HepG2 (cell line): ENCODE data around the gene S100A16. TPM values are rescaled to one million over a fixed set of nuclear protein-coding genes. Genes with fewer than 3 reads are reported as not detected.

Experiments used
- ATAC-seq: fragments of 200-7000 bp; cut with Tn5 transposase; 3 replicates; pipeline ENCODE4 v1.9.1; 2020; ENCODE audit warnings: mild to moderate bottlenecking, moderate library complexity
- BruUV-seq: library from RNA; stranded (reverse); fragments of 400-500 nt; replicated peaks from 2 replicates; lab custom pipeline; 2021; lab: Mats Ljungman, UMichigan
- CTCF ChIA-PET: fragments of 300-600 bp; formaldehyde crosslinking; extraction: SDS; loops from one replicate; lab custom pipeline; 2021; ENCODE audit warnings: low total read pairs, inconsistent platforms, low intra/inter-chr PET ratio; lab: Yijun Ruan, JAX
- POLR2A ChIA-PET: fragments of 350-600 bp; sonication (Branson Sonifier 250); formaldehyde crosslinking; loops from one replicate; lab custom pipeline; 2020; ENCODE audit warnings: antibody characterized with exemption, inconsistent platforms; lab: Yijun Ruan, JAX
- DNase-seq: peaks from one replicate; pipeline ENCODE4 v3.0.0-alpha.2; 2015; ENCODE audit warnings: low spot score
- FAIRE-seq: peaks from 3 replicates; lab custom pipeline; 2011; peaks lifted over from hg19 to GRCh38; lab: Jason Lieb, UNC
- H2AFZ ChIP-seq: one replicate; pipeline ENCODE4 v1.6.1; 2011; ENCODE audit warnings: low read length, inconsistent platforms
- H3K27ac ChIP-seq: fragments of 300-600 bp; 3 replicates; pipeline ENCODE4 v1.8.0; 2011; ENCODE audit warnings: mixed run types, mild to moderate bottlenecking, mixed read lengths, low read length, inconsistent platforms; ENCODE audit not compliant: insufficient read depth; ENCODE audit errors: extremely low read length
- H3K27me3 ChIP-seq, 2 experiments: fragments of 200-600 bp in 1 of 2; 2 replicates in 1 of 2; 3 replicates in 1 of 2; pipeline versions ENCODE4 v1.6.0 to v1.8.0; 2011; ENCODE audit warnings: low read length in 2 of 2, mild to moderate bottlenecking in 2 of 2, moderate library complexity in 2 of 2, inconsistent platforms in 1 of 2; ENCODE audit not compliant: insufficient read depth in 2 of 2, control insufficient read depth in 1 of 2
- H3K36me3 ChIP-seq, 2 experiments: fragments of 200-600 bp in 1 of 2; replicated peaks in 1 of 2; 2 replicates in 1 of 2; 3 replicates in 1 of 2; pipeline versions ENCODE4 v1.5.1 to v1.8.0; 2011; ENCODE audit warnings: low read length in 2 of 2, inconsistent platforms in 1 of 2; ENCODE audit not compliant: insufficient read depth in 2 of 2, control insufficient read depth in 1 of 2
- H3K4me1 ChIP-seq: 2 replicates; pipeline ENCODE4 v1.5.1; 2012; ENCODE audit warnings: low read length, inconsistent platforms; ENCODE audit not compliant: insufficient read depth
- H3K4me2 ChIP-seq: 2 replicates; pipeline ENCODE4 v1.6.0; 2011; ENCODE audit warnings: low read depth, low read length, inconsistent platforms
- H3K4me3 ChIP-seq, 3 experiments: fragments of 200-600 bp in 1 of 3; sonication (generic), shearing (Covaris generic) in 1 of 3; replicated peaks in 1 of 3; 2 replicates each; pipeline ENCODE4 v1.5.1; 2011 to 2016; ENCODE audit warnings: low read length in 3 of 3, inconsistent platforms in 2 of 3, low read depth in 2 of 3, mild to moderate bottlenecking in 2 of 3, control low read depth in 1 of 3, mixed read lengths in 1 of 3; ENCODE audit not compliant: insufficient read depth in 1 of 3
- H3K79me2 ChIP-seq: one replicate; pipeline ENCODE4 v1.6.1; 2011; ENCODE audit warnings: low read length, inconsistent platforms; ENCODE audit not compliant: insufficient read depth
- H3K9ac ChIP-seq: 2 replicates; pipeline ENCODE4 v1.6.0; 2011; ENCODE audit warnings: mild to moderate bottlenecking, low read depth, low read length, inconsistent platforms; ENCODE audit not compliant: insufficient read depth
- H3K9me3 ChIP-seq: 2 replicates; pipeline ENCODE4 v1.5.1; 2012; ENCODE audit warnings: mild to moderate bottlenecking, low read length
- H4K20me1 ChIP-seq: 2 replicates; pipeline ENCODE4 v1.6.0; 2011; ENCODE audit warnings: inconsistent platforms, mild to moderate bottlenecking, low read length, moderate library complexity; ENCODE audit not compliant: insufficient read depth
- CBFB ChIP-seq: sonication (generic); formaldehyde crosslinking; IDR thresholded peaks from 2 replicates; pipeline ENCODE4 v1.4.0; 2020; ENCODE audit warnings: missing genetic modification reagents
- CENPX ChIP-seq: sonication (generic); formaldehyde crosslinking; IDR thresholded peaks from 2 replicates; pipeline ENCODE4 v1.9.0; 2021; ENCODE audit warnings: mild to moderate bottlenecking, missing genetic modification reagents, moderate library complexity
- HNRNPL ChIP-seq: fragments of 200-400 bp; formaldehyde crosslinking; IDR thresholded peaks from 2 replicates; pipeline ENCODE4 v1.6.1; 2017; ENCODE audit warnings: mild to moderate bottlenecking, low read depth, low read length
- KDM6A ChIP-seq: IDR thresholded peaks from 2 replicates; pipeline ENCODE4 v1.6.1; 2016; ENCODE audit warnings: low read depth
- NFYC ChIP-seq: IDR thresholded peaks from 2 replicates; pipeline ENCODE4 v1.6.1; 2016; ENCODE audit warnings: missing genetic modification reagents, missing compliant biosample characterization
- RBFOX2 ChIP-seq: fragments of 200-400 bp; formaldehyde crosslinking; IDR thresholded peaks from 2 replicates; pipeline ENCODE4 v1.6.1; 2017; ENCODE audit warnings: low read depth, mild to moderate bottlenecking, low read length
- SOX5 ChIP-seq: IDR thresholded peaks from 2 replicates; pipeline ENCODE4 v1.6.1; 2016; ENCODE audit warnings: borderline replicate concordance
- SRSF9 ChIP-seq: fragments of 200-400 bp; formaldehyde crosslinking; IDR thresholded peaks from 2 replicates; pipeline ENCODE4 v1.6.1; 2018; ENCODE audit warnings: borderline replicate concordance, mild to moderate bottlenecking, low read depth, low read length; ENCODE audit not compliant: insufficient read depth, poor library complexity, severe bottlenecking
- SRY ChIP-seq: sonication (generic); formaldehyde crosslinking; IDR thresholded peaks from 2 replicates; pipeline ENCODE4 v1.8.0; 2022; ENCODE audit warnings: mild to moderate bottlenecking, missing genetic modification reagents
- ZNF251 ChIP-seq: sonication (generic); formaldehyde crosslinking; IDR thresholded peaks from 2 replicates; pipeline ENCODE4 v1.9.0; 2021; ENCODE audit warnings: mild to moderate bottlenecking, missing genetic modification reagents
- ZNF746 ChIP-seq: sonication (generic); formaldehyde crosslinking; IDR thresholded peaks from 2 replicates; pipeline ENCODE4 v1.8.0; 2022; ENCODE audit warnings: mild to moderate bottlenecking, missing genetic modification reagents
- ZNF781 ChIP-seq: sonication (generic); formaldehyde crosslinking; IDR thresholded peaks from 2 replicates; pipeline ENCODE4 v1.5.1; 2020; ENCODE audit warnings: borderline replicate concordance, mild to moderate bottlenecking, missing genetic modification reagents; ENCODE audit errors: not compliant biosample characterization
- WGBS: methylation state at CpG from one replicate; pipeline ENCODE4 v1.1.6; 2017; ENCODE audit warnings: low lambda C conversion rate; 5-methylcytosine and 5-hydroxymethylcytosine counted together
- in situ Hi-C: cut with HindIII; loops from 2 replicates; pipeline ENCODE4 v1.10.0; 2017; ENCODE audit warnings: low pct_unique_long_range_greater_than_20kb; ENCODE audit not compliant: extremely low pct_ligation_motif_present
- intact Hi-C: fragments of 100-400 bp; cut with micrococcal nuclease; formaldehyde crosslinking; loops from one replicate; pipeline ENCODE4 v1.10.0; 2022; ENCODE audit not compliant: unreplicated experiment
- polyA plus RNA-seq, 8 experiments: library from polyadenylated mRNA; depleted of rRNA in 3 of 8; stranded (reverse) in 7 of 8; unstranded in 1 of 8; fragments of >200 nt; fragmentation: Illumina TruSeq in 4 of 8; extraction: Trizol in 4 of 8; gene quantifications; 2 replicates each; pipeline versions ENCODE4 v1.2.1 to v1.2.3, GENCODE V29; 2011 to 2016; ENCODE audit warnings: low read depth in 4 of 8, missing spikeins in 1 of 8, mixed read lengths in 1 of 8; ENCODE audit not compliant: insufficient read depth in 1 of 8
- total RNA-seq, 5 experiments: library from RNA; depleted of rRNA; stranded (reverse); fragments of >200 nt; fragmentation: Illumina TruSeq; extraction: Trizol; gene quantifications; 2 replicates each; pipeline ENCODE4 v1.2.3, GENCODE V29; 2016; ENCODE audit warnings: low read depth in 1 of 5
- TF ChIP-seq, protein P1 (sequence below): sonication (generic); formaldehyde crosslinking; IDR thresholded peaks from 2 replicates; pipeline ENCODE4 v1.5.0; 2020; ENCODE audit warnings: missing genetic modification reagents, mild to moderate bottlenecking, borderline replicate concordance
- TF ChIP-seq, protein P2 (sequence below): sonication (generic); formaldehyde crosslinking; IDR thresholded peaks from 2 replicates; pipeline ENCODE4 v1.5.1; 2020; ENCODE audit warnings: mild to moderate bottlenecking, missing genetic modification reagents, borderline replicate concordance
- TF ChIP-seq, protein P3 (sequence below): sonication (generic); formaldehyde crosslinking; IDR thresholded peaks from 2 replicates; pipeline ENCODE4 v1.9.0; 2022; ENCODE audit warnings: low read depth, missing genetic modification reagents
- TF ChIP-seq, protein P4 (sequence below), 2 experiments: IDR thresholded peaks; 2 replicates each; pipeline ENCODE4 v1.6.1; 2011 to 2012; ENCODE audit warnings: low read length in 2 of 2, borderline replicate concordance in 1 of 2, low read depth in 1 of 2, mild to moderate bottlenecking in 1 of 2, moderate library complexity in 1 of 2

The S100A16 gene
- total and polyA plus RNA-seq, 2 of the 13 experiments (the other 11 are each of a cell fraction or from before 2014, with no cell fraction given) = 46.0 to 195 TPM

DNA sequence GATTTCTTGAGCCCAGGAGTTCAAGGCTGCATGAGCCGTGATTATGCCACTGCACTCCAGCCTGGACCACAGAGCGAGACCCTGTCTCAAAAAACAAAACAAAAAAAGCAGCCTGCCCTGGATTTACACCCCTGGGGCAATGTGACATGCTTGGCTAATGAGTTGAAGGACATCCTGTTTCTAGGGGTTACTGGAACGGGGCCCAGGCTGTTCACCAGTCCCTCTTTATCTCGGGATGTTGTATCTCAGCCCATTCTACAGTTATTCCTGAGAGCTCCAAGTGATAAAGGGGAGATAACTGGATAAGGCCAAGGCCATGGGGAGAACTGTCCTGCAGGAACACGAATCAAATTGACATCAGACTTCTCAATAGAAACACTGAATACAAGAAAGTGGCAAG is 25.6 kb downstream of the S100A16 start (continued):
- TF ChIP-seq, protein P1, sequence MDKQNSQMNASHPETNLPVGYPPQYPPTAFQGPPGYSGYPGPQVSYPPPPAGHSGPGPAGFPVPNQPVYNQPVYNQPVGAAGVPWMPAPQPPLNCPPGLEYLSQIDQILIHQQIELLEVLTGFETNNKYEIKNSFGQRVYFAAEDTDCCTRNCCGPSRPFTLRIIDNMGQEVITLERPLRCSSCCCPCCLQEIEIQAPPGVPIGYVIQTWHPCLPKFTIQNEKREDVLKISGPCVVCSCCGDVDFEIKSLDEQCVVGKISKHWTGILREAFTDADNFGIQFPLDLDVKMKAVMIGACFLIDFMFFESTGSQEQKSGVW (CRISPR knock-in tag) = no peak
- TF ChIP-seq, protein P2, sequence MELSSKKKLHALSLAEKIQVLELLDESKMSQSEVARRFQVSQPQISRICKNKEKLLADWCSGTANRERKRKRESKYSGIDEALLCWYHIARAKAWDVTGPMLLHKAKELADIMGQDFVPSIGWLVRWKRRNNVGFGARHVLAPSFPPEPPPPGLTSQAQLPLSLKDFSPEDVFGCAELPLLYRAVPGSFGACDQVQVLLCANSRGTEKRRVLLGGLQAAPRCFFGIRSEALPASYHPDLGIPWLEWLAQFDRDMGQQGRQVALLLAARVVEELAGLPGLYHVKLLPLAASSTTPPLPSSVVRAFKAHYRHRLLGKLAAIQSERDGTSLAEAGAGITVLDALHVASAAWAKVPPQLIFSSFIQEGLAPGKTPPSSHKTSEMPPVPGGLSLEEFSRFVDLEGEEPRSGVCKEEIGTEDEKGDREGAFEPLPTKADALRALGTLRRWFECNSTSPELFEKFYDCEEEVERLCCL (CRISPR knock-in tag) = no peak
- TF ChIP-seq ZNF251 (CRISPR knock-in tag) (no peak), SOX5 (CRISPR knock-in tag) (no peak), CBFB (CRISPR knock-in tag) (no peak), CENPX (CRISPR knock-in tag) (no peak), ZNF746 (CRISPR knock-in tag) (no peak)
- TF ChIP-seq, protein P3, sequence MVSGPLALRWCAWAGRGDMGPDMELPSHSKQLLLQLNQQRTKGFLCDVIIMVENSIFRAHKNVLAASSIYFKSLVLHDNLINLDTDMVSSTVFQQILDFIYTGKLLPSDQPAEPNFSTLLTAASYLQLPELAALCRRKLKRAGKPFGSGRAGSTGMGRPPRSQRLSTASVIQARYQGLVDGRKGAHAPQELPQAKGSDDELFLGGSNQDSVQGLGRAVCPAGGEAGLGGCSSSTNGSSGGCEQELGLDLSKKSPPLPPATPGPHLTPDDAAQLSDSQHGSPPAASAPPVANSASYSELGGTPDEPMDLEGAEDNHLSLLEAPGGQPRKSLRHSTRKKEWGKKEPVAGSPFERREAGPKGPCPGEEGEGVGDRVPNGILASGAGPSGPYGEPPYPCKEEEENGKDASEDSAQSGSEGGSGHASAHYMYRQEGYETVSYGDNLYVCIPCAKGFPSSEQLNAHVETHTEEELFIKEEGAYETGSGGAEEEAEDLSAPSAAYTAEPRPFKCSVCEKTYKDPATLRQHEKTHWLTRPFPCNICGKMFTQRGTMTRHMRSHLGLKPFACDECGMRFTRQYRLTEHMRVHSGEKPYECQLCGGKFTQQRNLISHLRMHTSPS (CRISPR knock-in tag) = no peak

DNA sequence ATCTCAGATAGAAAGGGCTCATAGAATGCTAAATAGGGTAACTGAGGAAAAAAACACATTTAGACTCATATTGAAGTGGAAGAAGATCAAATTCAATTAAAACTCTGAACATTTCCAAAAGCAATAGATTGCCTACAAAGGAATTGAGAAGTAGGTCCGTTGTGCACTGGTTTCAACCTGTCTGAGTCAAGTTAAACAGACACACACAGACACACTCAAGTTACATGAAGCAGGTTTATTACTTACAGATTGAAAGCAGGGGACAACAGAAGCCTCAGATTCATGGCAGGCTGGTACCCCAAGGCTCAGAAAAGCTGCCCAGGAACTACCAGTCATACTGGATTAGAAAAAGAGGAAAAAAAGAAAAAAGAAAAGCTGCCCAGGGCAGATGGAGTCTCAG is 26.6 kb downstream of the S100A16 start:
- H3K27ac ChIP-seq = no peak overlapping the region
- no peak for DNase-seq
- H3K9ac ChIP-seq = no peak overlapping the region
- no peak for FAIRE-seq
- in situ Hi-C loops (no loop called here), intact Hi-C loops (no loop called here)
- no peak overlapping the region for H2AFZ ChIP-seq
- ATAC-seq = no peak
- H3K4me2 ChIP-seq = no peak overlapping the region
- ChIA-PET CTCF (no interaction called here), POLR2A (no interaction called here)
- no peaks in the 10 kb centered on the region for H4K20me1 ChIP-seq
- no peak overlapping the region for H3K4me3 ChIP-seq
- H3K36me3 ChIP-seq = no peaks in the 10 kb centered on the region
- 17% methylated on average over 1 of the region's 1 CpG for WGBS
- H3K79me2 ChIP-seq = no peaks in the 10 kb centered on the region
- H3K27me3 ChIP-seq = 0 out of 5 replicates have a peak, but pooled peaks cover 1 to 3% of the 10 kb centered on the region in 2 experiments
- no peaks in the 10 kb centered on the region for H3K4me1 ChIP-seq
- BruUV-seq = no TSS peak
- no peaks in the 10 kb centered on the region for H3K9me3 ChIP-seq
- TF ChIP-seq, protein P4, sequence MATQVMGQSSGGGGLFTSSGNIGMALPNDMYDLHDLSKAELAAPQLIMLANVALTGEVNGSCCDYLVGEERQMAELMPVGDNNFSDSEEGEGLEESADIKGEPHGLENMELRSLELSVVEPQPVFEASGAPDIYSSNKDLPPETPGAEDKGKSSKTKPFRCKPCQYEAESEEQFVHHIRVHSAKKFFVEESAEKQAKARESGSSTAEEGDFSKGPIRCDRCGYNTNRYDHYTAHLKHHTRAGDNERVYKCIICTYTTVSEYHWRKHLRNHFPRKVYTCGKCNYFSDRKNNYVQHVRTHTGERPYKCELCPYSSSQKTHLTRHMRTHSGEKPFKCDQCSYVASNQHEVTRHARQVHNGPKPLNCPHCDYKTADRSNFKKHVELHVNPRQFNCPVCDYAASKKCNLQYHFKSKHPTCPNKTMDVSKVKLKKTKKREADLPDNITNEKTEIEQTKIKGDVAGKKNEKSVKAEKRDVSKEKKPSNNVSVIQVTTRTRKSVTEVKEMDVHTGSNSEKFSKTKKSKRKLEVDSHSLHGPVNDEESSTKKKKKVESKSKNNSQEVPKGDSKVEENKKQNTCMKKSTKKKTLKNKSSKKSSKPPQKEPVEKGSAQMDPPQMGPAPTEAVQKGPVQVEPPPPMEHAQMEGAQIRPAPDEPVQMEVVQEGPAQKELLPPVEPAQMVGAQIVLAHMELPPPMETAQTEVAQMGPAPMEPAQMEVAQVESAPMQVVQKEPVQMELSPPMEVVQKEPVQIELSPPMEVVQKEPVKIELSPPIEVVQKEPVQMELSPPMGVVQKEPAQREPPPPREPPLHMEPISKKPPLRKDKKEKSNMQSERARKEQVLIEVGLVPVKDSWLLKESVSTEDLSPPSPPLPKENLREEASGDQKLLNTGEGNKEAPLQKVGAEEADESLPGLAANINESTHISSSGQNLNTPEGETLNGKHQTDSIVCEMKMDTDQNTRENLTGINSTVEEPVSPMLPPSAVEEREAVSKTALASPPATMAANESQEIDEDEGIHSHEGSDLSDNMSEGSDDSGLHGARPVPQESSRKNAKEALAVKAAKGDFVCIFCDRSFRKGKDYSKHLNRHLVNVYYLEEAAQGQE (IDR thresholded peaks at IDR 0.05; ENCODE audit: borderline replicate concordance in 1 of 2, low read depth in 1 of 2, low read length in 2 of 2) = no peak
- no peak for TF ChIP-seq SRSF9
- no peak for TF ChIP-seq KDM6A
- no peak for TF ChIP-seq RBFOX2
- no peak for TF ChIP-seq HNRNPL
- TF ChIP-seq NFYC (CRISPR knock-in tag) = no peak
- no peak for TF ChIP-seq SRY (CRISPR knock-in tag)
- no peak for TF ChIP-seq ZNF781 (CRISPR knock-in tag)
